ENCODE results near the gene FREM1. TPM values are rescaled to one million over a fixed set of nuclear protein-coding genes. Genes with fewer than 3 reads are reported as not detected.

FREM1 gene
- total and polyA plus RNA-seq, 10 of the 15 experiments (the other 5 are each of a cell fraction or from before 2014, with no cell fraction given): 0.01 to 0.16 (median 0.08) TPM; not detected in 7

DNA sequence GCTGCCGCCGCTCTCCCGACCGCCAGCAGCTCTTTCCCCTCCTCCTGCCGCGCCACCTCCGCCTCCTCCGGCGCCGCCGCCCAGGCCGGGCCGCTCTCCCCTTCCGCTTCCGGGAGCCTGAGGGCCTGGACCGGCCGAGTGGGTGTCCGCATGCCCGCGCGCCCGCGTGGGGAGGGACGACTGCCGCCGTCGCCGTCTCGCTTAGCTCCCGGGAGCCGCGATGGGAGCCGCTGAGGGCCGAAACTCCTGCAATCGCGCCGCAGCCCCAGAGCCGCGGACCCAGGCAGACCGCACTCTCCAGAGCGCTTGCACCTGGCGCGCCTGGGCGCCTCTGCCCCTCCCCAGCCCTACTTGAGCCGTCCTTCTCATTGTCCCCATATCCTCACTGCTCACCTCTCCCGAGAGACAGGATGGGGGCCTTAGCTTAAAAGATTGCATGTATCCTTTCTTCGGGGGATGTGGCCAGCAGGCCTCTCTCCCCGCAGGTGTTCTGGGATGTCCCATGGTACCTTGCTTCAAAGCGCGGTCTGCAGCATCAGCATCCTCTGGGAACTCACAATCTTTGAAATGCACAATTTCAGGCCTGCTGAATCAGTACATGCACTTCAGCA, 216.9 kb downstream of the FREM1 start, which contains the start of gene ZDHHC21 (continued):
- TF ChIP-seq, protein P1, sequence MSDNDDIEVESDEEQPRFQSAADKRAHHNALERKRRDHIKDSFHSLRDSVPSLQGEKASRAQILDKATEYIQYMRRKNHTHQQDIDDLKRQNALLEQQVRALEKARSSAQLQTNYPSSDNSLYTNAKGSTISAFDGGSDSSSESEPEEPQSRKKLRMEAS (IDR thresholded peaks at IDR 0.05; ENCODE audit: low read depth, low read length): no peak; the same call in 1 of the 2 replicates
- no peak for TF ChIP-seq NR2C2 (IDR thresholded peaks at IDR 0.05; ENCODE audit: borderline replicate concordance, control insufficient read depth, insufficient read length, low read depth)
- TF ChIP-seq BMI1 (IDR thresholded peaks at IDR 0.05; ENCODE audit: borderline replicate concordance): no peak
- no peak for TF ChIP-seq NRF1 (conservative IDR thresholded peaks at IDR 0.05; ENCODE audit: low read depth, low read length)
- TF ChIP-seq ZNF622 (IDR thresholded peaks at IDR 0.05): no peak
- peak; percentile 50; the same call in 1 of the 2 replicates for TF ChIP-seq POLR2AphosphoS5 (IDR thresholded peaks at IDR 0.05; ENCODE audit: low read length)
- TF ChIP-seq SIN3A (IDR thresholded peaks at IDR 0.05; ENCODE audit: low read depth, low read length): no peak
- TF ChIP-seq MEF2A (IDR thresholded peaks at IDR 0.05; ENCODE audit: insufficient read depth, low read depth, low read length): no peak
- TF ChIP-seq RAD51 (IDR thresholded peaks at IDR 0.05): no peak
- no peak for TF ChIP-seq EZH2 (IDR thresholded peaks at IDR 0.05; ENCODE audit: borderline replicate concordance, control insufficient read depth, low read depth, low read length)
- TF ChIP-seq, protein P2, sequence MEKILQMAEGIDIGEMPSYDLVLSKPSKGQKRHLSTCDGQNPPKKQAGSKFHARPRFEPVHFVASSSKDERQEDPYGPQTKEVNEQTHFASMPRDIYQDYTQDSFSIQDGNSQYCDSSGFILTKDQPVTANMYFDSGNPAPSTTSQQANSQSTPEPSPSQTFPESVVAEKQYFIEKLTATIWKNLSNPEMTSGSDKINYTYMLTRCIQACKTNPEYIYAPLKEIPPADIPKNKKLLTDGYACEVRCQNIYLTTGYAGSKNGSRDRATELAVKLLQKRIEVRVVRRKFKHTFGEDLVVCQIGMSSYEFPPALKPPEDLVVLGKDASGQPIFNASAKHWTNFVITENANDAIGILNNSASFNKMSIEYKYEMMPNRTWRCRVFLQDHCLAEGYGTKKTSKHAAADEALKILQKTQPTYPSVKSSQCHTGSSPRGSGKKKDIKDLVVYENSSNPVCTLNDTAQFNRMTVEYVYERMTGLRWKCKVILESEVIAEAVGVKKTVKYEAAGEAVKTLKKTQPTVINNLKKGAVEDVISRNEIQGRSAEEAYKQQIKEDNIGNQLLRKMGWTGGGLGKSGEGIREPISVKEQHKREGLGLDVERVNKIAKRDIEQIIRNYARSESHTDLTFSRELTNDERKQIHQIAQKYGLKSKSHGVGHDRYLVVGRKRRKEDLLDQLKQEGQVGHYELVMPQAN (conservative IDR thresholded peaks at IDR 0.05): 0 out of 2 replicates have a peak, but pooled peaks have one; percentile 16
- TF ChIP-seq ZSCAN29 (IDR thresholded peaks at IDR 0.05): no peak
- TF ChIP-seq RCOR1 (conservative IDR thresholded peaks at IDR 0.05; ENCODE audit: low read depth, low read length): no peak
- TF ChIP-seq, protein P3, sequence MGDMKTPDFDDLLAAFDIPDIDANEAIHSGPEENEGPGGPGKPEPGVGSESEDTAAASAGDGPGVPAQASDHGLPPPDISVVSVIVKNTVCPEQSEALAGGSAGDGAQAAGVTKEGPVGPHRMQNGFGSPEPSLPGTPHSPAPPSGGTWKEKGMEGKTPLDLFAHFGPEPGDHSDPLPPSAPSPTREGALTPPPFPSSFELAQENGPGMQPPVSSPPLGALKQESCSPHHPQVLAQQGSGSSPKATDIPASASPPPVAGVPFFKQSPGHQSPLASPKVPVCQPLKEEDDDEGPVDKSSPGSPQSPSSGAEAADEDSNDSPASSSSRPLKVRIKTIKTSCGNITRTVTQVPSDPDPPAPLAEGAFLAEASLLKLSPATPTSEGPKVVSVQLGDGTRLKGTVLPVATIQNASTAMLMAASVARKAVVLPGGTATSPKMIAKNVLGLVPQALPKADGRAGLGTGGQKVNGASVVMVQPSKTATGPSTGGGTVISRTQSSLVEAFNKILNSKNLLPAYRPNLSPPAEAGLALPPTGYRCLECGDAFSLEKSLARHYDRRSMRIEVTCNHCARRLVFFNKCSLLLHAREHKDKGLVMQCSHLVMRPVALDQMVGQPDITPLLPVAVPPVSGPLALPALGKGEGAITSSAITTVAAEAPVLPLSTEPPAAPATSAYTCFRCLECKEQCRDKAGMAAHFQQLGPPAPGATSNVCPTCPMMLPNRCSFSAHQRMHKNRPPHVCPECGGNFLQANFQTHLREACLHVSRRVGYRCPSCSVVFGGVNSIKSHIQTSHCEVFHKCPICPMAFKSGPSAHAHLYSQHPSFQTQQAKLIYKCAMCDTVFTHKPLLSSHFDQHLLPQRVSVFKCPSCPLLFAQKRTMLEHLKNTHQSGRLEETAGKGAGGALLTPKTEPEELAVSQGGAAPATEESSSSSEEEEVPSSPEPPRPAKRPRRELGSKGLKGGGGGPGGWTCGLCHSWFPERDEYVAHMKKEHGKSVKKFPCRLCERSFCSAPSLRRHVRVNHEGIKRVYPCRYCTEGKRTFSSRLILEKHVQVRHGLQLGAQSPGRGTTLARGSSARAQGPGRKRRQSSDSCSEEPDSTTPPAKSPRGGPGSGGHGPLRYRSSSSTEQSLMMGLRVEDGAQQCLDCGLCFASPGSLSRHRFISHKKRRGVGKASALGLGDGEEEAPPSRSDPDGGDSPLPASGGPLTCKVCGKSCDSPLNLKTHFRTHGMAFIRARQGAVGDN (IDR thresholded peaks at IDR 0.05): peak; percentile 93
- 0 out of 2 replicates have a peak, but pooled peaks have one; percentile 20 for TF ChIP-seq TCF12 (IDR thresholded peaks at IDR 0.05; ENCODE audit: low read depth, low read length)
- TF ChIP-seq POU2F2 (IDR thresholded peaks at IDR 0.05; ENCODE audit: borderline replicate concordance, low read depth, low read length): 0 out of 3 replicates have a peak, but pooled peaks have one; percentile 21
- no peak for TF ChIP-seq ATF7 (IDR thresholded peaks at IDR 0.05; ENCODE audit: low read depth)
- TF ChIP-seq, protein P4, sequence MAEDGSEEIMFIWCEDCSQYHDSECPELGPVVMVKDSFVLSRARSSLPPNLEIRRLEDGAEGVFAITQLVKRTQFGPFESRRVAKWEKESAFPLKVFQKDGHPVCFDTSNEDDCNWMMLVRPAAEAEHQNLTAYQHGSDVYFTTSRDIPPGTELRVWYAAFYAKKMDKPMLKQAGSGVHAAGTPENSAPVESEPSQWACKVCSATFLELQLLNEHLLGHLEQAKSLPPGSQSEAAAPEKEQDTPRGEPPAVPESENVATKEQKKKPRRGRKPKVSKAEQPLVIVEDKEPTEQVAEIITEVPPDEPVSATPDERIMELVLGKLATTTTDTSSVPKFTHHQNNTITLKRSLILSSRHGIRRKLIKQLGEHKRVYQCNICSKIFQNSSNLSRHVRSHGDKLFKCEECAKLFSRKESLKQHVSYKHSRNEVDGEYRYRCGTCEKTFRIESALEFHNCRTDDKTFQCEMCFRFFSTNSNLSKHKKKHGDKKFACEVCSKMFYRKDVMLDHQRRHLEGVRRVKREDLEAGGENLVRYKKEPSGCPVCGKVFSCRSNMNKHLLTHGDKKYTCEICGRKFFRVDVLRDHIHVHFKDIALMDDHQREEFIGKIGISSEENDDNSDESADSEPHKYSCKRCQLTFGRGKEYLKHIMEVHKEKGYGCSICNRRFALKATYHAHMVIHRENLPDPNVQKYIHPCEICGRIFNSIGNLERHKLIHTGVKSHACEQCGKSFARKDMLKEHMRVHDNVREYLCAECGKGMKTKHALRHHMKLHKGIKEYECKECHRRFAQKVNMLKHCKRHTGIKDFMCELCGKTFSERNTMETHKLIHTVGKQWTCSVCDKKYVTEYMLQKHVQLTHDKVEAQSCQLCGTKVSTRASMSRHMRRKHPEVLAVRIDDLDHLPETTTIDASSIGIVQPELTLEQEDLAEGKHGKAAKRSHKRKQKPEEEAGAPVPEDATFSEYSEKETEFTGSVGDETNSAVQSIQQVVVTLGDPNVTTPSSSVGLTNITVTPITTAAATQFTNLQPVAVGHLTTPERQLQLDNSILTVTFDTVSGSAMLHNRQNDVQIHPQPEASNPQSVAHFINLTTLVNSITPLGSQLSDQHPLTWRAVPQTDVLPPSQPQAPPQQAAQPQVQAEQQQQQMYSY (CRISPR knock-in tag; IDR thresholded peaks at IDR 0.05): no peak
- TF ChIP-seq TCF3 (IDR thresholded peaks at IDR 0.05; ENCODE audit: borderline replicate concordance, insufficient read depth, low read depth, low read length): 0 out of 2 replicates have a peak, but pooled peaks have one; percentile 40
- peak; percentile 63; the same call in 1 of the 2 replicates for TF ChIP-seq SMAD5 (IDR thresholded peaks at IDR 0.05; ENCODE audit: low read depth)
- peak in 1 of 2 experiments; percentile 56; a peak in 1 of 4 replicates for TF ChIP-seq SRF (IDR thresholded peaks at IDR 0.05; ENCODE audit: low read depth in 2 of 2, low read length in 2 of 2)
